KMS-11 (cell line): ENCODE measurements around the gene HPS3.
"Not testable (repeated sequence)": the region's sequence is repeated elsewhere in the genome, so short reads cannot be mapped to it uniquely, and the experiment has no call there.

ENCODE experiments used
- H2AFZ ChIP-seq: fragments of 200-600 bp; sonication (generic); 2 replicates; pipeline ENCODE4 v1.6.1; 2016; ENCODE audit warnings: antibody characterized with exemption, mixed run types, low read depth
- H3K27ac ChIP-seq: fragments of 200-600 bp; sonication (generic); 2 replicates; pipeline ENCODE4 v1.6.1; 2016; ENCODE audit warnings: mild to moderate bottlenecking, mixed run types
- H3K27me3 ChIP-seq: fragments of 200-600 bp; sonication (generic); 2 replicates; pipeline ENCODE4 v1.6.1; 2017; ENCODE audit warnings: mild to moderate bottlenecking, low read depth, mixed run types, moderate library complexity; ENCODE audit not compliant: insufficient read depth
- H3K36me3 ChIP-seq: fragments of 200-600 bp; sonication (generic); 2 replicates; pipeline ENCODE4 v1.6.1; 2017; ENCODE audit warnings: mild to moderate bottlenecking, mixed run types; ENCODE audit not compliant: insufficient read depth
- H3K4me1 ChIP-seq: fragments of 200-600 bp; sonication (generic); 2 replicates; pipeline ENCODE4 v1.6.1; 2016; ENCODE audit warnings: mild to moderate bottlenecking, low read depth, mixed run types; ENCODE audit not compliant: poor library complexity, severe bottlenecking
- H3K4me2 ChIP-seq: fragments of 200-600 bp; sonication (generic); 2 replicates; pipeline ENCODE4 v1.7.0; 2016; ENCODE audit warnings: mild to moderate bottlenecking, mixed run types
- H3K4me3 ChIP-seq: fragments of 200-600 bp; sonication (generic); IDR thresholded peaks from 2 replicates; pipeline ENCODE4 v1.6.1; 2017; ENCODE audit warnings: low read depth, low read length, mixed read lengths; ENCODE audit not compliant: insufficient read depth
- H3K79me2 ChIP-seq: fragments of 200-600 bp; sonication (generic); 2 replicates; pipeline ENCODE4 v1.6.1; 2016; ENCODE audit warnings: low read depth, mixed run types; ENCODE audit not compliant: insufficient read depth
- H3K9ac ChIP-seq: fragments of 200-600 bp; sonication (generic); 2 replicates; pipeline ENCODE4 v1.6.1; 2016; ENCODE audit warnings: mild to moderate bottlenecking, mixed run types
- H4K20me1 ChIP-seq: fragments of 200-600 bp; sonication (generic); 2 replicates; pipeline ENCODE4 v1.6.1; 2016; ENCODE audit warnings: mild to moderate bottlenecking, mixed run types; ENCODE audit not compliant: insufficient read depth
- CTCF ChIP-seq: fragments of 200-600 bp; sonication (generic); conservative IDR thresholded peaks from 2 replicates; pipeline ENCODE4 v1.6.1; 2017; ENCODE audit warnings: low read depth, mild to moderate bottlenecking, antibody characterized with exemption, low read length, moderate library complexity, mixed read lengths

The HPS3 gene

GRCh38 chr3:149090461-149090860, 39.0 kb upstream of the HPS3 start:
- Histone ChIP-seq H3K27me3 (no peaks in the 10 kb centered on the region), H4K20me1 (no peaks in the 10 kb centered on the region), H3K4me1 (no peaks in the 10 kb centered on the region), H2AFZ (no peak overlapping the region), H3K9ac (no peak overlapping the region), H3K36me3 (no peaks in the 10 kb centered on the region), H3K4me3 (no peak overlapping the region), H3K79me2 (peaks cover 7% of the 10 kb centered on the region; the same call in 1 of the 2 replicates), H3K4me2 (no peak overlapping the region), H3K27ac (no peak overlapping the region)
- no peak for TF ChIP-seq CTCF

- Histone ChIP-seq H3K9ac (no peak overlapping the region), H3K36me3 (no peaks in the 10 kb centered on the region), H3K4me3 (no peak overlapping the region), H3K27ac (no peak overlapping the region), H3K79me2 (peaks cover 2% of the 10 kb centered on the region; the same call in 1 of the 2 replicates), H4K20me1 (no peaks in the 10 kb centered on the region), H3K27me3 (no peaks in the 10 kb centered on the region), H2AFZ (no peak overlapping the region), H3K4me2 (no peak overlapping the region), H3K4me1 (no peaks in the 10 kb centered on the region)
- TF ChIP-seq CTCF, result no peak
Observed at GRCh38 chr3:149090907-149091306, 38.5 kb upstream of the HPS3 start.

GRCh38 chr3:149091983-149092382, 37.5 kb upstream of the HPS3 start:
- no peak for TF ChIP-seq CTCF
- Histone ChIP-seq H3K27ac (no peak overlapping the region), H3K27me3 (no peaks in the 10 kb centered on the region), H3K36me3 (no peaks in the 10 kb centered on the region), H3K4me3 (no peak overlapping the region), H4K20me1 (no peaks in the 10 kb centered on the region), H3K4me2 (no peak overlapping the region), H3K9ac (no peak overlapping the region), H2AFZ (no peak overlapping the region), H3K4me1 (no peaks in the 10 kb centered on the region), H3K79me2 (no peaks in the 10 kb centered on the region)

GRCh38 chr3:149095487-149095886, 34.0 kb upstream of the HPS3 start:
- TF ChIP-seq CTCF, result no peak
- Histone ChIP-seq H3K79me2 (no peaks in the 10 kb centered on the region), H3K4me1 (no peaks in the 10 kb centered on the region), H2AFZ (no peak overlapping the region), H4K20me1 (no peaks in the 10 kb centered on the region), H3K4me2 (no peak overlapping the region), H3K4me3 (no peak overlapping the region), H3K27me3 (no peaks in the 10 kb centered on the region), H3K27ac (no peak overlapping the region), H3K9ac (no peak overlapping the region), H3K36me3 (no peaks in the 10 kb centered on the region)

GRCh38 chr3:149097987-149098386, 31.5 kb upstream of the HPS3 start:
- not testable (repeated sequence) for H3K4me3 ChIP-seq, H2AFZ ChIP-seq, H3K27ac ChIP-seq, H3K4me2 ChIP-seq, H3K27me3 ChIP-seq, H4K20me1 ChIP-seq, H3K79me2 ChIP-seq, H3K9ac ChIP-seq, H3K36me3 ChIP-seq, H3K4me1 ChIP-seq
